HG03025 (cell line): Measurements from ENCODE around the gene IL36A.

ENCODE experiments used
- ATAC-seq: cut with Tn5 transposase; IDR thresholded peaks from one replicate; pipeline ENCODE4 v1.9.1; 2021; ENCODE audit warnings: mild to moderate bottlenecking, moderate library complexity; ENCODE audit not compliant: unreplicated experiment, low FRiP score

The IL36A gene, protein sequence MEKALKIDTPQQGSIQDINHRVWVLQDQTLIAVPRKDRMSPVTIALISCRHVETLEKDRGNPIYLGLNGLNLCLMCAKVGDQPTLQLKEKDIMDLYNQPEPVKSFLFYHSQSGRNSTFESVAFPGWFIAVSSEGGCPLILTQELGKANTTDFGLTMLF

DNA sequence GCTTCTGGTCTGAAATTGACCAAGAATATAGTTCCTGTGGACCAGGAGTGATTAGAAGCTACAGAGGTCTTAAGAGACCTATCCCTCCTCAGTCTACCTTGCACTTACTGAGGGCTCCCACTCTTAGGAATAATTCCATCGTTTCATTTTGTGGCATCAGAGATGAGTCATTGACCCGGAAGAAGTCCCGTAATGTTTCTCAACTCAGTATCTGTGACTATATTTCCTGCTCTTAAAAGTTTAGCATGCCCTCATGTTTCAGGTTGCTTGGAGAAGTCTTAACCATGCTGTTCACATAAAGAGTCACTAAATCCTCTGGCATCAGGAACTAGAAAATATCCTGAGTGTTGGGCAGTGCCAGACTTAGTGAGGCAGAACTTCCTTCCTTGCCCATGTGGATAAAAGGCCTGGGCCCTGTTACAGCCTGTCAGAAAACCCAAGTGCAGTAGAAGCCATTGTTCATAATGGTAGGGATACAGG is at the start of gene IL36A:
TSS of gene IL36A (plus strand) at position 430 of the 480 bp plus-strand sequence. CDS start 413 bp downstream, outside the sequence.
- ATAC-seq: no peak

DNA sequence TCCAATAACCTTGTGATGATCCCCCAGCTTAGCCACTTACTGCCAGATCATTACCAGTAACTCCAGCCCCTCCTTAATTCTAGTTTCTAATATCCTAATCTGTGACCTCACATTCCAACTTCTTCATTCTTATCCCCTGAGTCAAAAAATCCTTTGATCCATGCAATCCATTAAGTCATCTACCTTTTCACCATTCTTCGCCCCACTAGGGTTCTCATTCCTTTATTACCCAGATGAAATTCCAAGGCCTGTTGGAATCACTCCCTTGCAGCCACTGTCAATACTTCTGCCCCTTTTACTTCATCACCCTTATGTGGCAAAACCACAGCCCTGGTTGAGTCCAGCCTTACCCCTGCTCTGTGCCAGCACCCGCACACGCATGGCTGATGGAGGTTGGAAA is 47.7 kb upstream of the IL36A start:
- ATAC-seq: no peak

DNA sequence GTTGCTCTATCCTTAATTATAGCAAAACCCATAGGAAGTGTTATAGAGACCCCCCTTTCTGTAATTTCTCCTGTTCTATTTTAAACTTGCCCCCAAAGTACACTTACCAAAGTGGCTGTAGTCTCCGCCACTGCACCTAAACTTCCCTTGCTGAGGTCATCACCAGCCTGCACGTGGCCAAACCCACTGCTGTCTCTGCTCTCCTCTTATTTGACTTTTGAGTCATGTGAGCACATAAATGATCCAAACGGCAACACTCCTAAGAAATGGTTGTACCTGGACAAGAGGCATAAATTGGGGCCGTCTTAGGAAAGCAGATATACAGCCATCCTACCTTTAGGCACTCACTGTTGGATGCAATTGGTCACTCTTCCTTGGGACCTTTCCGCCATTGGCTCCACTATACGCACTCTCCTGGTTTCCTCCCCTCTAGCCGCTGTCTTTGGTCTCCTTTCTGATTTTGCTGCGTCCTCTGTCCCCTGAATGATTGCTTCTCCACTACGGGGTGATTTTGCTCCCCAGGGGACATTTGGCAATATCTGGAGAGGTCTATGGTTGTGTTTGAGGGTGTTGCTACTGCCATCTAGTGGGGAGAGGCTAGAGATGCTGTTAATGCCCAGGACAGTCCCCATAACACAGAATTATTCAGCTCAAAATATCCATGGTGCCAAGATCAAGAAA is 46.7 kb upstream of the IL36A start:
- ATAC-seq: no peak

DNA sequence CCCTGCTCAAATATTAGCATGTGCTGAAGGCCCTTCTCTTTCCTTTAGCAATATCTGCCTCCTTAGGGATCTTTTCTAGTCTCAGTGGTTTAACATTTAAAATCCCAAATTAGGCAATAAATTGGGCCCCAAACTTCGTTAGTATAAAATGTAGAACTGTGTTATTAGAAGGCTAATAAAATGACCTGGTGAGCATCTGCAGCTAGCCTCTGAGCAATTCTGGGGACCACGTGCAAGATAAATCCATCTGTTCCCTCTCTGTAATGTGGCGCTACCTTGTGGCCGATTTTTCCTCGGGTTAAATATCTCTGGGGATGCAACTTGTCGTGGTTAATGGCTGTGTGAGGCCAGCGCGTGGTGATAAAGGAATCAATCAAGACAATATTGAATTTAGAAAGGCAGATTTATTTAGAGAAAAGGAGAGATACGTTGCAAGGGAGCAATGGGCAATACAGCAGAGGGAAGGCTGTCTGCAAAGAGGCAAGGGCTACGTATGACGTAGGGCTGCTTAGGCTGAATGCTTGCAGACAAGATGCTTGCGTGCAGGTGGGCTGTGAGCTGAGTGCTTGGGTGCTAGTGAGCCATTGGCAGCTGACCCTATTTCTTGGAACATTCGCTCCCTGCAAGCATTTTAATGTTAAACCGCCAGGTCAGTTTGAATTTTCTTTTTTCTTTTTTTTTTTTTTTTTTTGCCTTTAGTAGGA is 46.0 kb upstream of the IL36A start:
- no peak for ATAC-seq

DNA sequence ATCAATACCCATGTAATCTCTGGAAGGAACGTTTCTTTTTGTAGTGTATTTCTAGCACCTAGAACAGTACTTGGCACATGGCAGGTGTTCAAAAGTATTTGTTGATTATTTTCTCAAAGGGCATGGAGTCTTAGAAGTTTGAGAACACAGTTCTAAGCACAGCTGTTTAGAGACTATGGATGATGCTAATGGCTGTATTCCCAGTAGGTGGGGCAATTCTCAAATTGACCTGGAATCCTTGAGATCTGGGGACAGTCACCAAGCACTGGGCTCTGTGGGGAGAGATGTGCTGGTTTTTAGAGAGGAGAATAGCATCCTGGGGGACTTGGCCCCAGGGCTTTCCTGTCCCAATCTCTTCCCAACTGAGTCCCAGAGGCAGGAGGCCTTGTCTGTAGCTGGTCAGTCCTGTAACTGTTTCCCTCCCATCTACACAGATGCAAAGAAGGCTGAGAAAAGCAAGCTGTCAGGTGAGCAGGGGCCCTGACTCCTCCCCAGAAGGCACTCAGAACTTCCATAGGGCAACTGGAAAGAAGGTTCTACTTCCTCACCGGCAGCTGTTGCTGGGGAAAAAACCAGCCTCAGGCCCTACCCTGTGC is 44.9 kb upstream of the IL36A start:
- no peak for ATAC-seq

DNA sequence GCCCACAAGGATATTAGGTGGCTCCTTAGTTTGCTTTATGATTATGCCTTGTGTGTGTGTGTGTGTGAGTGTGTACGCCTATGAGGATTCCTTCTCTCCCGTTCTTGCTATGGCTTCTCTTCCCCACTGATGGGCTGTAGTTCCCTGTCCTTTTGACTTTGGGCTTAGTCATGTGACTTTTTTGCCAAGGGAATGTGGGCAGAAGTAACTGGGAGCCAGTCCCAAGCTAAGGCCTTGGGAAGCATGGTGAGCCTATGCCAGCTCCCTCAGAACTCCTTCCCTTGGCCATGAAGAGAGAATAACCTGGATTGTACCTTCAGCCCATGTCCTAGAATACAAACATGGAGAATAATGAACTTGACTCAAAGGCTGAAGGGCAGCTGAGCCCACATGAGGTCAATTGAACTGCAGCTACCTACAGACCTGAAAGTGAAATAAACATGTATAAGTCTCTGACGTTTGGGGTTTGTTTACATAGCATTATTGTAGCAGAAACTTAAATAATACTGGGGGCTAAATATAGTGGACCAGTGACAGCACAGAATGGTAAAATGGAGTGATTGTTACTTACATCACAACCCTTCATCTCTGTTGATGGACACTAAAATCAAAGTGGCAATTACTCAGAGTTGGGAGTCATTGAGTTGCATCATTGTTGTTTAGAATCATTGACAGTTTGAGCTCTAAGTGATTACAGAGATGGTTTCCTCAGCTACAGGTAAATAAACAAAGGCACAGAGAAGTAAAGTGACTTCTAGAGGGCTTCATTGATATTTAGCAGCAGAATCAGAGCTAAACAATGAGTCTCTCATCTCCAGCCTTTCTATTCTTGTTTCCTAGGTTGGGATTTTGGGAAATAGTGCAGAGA is 42.7 kb upstream of the IL36A start:
- no peak for ATAC-seq

DNA sequence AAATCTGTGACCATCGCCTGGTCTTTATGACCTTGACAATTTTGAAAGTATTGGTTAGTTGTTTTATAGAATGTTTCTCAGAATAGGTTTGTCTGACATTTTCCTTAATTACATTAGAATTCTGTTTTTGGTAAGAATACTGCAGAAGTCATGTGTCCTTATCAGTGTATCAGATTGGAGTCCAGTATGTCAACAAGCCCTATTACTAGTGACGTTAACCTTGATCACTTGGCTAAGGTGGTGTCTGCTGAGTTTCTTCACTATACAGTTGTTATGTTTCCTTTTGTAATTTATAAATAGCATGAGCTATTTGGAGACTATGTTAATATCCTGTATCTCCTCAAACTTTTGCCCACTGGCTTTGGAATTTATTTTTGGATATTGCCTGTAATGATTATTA is 38.2 kb upstream of the IL36A start:
- ATAC-seq: no peak

DNA sequence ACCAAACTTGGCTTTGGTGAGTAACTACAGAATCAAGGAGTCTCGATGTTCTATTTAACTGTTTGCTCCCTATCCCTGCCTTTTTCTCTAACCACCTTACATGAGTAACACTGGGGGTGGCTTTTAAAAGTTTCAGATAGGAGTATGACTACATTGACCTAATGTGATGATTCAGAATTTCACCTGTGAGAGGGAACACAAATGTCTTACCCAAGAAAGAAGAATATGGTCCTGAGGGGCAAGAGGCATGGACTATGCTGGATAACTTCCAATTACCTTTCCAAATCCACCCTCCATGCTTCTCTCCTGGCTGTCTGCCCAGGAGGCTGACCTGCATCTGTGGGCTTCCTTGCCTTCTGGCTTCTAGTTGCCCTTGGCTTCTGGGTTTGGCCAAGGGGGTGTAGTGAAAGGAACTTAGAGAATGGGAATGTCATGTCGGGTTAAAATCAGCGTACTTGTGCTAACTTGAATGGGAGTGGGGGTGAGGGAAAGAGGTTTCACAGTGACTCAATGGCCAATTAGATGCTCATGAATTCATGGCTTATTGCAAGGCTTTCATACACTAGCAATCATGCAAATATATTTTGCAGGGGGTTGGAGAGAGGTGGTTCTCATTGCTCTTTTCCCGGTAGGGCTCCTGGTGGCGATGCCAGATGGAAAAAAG is 32.7 kb upstream of the IL36A start:
- no peak for ATAC-seq

DNA sequence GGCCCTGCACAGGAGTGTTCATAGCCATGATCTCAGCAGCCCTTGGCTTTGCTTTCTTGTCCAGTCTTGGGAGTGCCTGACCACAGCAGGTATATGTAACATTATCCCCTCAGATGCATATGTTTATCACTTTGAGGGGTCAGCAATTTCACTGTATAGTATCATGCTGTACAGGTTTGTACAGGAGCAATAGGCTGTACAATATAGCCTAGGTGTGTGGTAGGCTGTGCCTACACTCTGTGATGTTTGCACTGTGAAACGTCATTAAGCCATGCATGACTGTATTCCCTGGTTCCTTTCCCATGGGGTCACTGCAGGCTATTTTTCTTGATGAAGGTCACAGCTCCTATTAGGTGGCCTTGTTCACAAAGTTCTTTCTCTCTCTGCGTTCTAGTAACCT is 32.1 kb upstream of the IL36A start:
- no peak for ATAC-seq

DNA sequence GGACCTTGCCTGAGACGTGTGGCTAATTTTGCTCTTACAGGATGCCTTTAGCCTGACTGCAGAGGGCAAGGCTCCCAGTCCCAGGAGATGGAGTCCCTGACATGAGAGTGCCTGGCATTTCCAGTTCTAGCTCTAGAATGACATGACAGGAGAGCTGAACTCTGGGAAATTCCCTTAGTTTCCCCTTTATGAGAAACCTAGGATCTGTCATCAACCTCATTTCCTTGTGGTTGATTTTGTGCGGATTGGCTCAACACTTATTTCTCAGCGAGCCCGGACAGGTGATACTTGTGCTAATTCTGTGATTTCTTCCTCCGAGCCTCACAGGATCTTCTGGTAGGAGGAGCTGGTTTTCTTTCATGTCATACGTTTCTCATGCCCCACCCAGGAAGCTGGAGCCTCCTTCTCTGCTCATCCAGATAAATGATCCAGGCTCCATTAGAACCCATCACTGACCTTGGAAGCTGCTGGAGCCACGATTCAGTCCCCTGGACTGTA is 27.7 kb upstream of the IL36A start, which contains the start of gene IL36G:
TSS of gene IL36G (plus strand) at position 448 of the 498 bp plus-strand sequence. CDS start 633 bp downstream, outside the sequence.
- ATAC-seq: no peak

DNA sequence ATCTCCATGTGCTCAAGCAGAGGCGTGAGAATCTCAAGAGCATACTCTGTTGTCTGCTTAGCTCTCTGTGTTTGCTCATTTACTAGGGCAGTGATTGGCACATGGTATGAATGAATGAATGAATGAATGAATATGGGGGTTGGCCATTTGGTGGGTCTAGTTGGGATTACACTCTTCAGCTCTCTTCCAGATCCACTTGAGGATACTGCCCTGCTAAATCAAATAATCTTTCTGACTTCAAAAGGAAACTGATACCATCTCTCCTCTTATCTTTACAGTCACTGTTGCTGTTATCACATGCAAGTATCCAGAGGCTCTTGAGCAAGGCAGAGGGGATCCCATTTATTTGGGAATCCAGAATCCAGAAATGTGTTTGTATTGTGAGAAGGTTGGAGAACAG is 25.5 kb upstream of the IL36A start:
- ATAC-seq: no peak

DNA sequence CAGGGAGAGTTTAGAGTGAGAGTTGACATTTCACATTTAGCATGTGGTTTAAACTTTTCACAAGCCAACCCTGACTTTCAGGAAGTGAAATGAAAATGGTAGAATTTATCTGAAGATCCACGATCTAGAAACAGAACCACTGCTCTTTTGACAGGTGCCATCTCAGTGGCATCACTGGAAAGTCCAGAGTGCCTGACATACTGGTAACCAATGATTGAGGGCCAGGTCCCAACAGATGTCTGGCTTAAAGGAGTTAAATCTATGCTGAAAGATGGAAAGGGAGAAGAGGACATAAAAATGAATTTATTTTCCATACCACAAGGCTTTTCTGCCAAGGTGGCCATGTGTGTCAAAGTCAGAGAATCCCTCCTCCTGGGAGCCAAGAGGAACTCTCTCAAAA is 24.7 kb upstream of the IL36A start:
- ATAC-seq: no peak

DNA sequence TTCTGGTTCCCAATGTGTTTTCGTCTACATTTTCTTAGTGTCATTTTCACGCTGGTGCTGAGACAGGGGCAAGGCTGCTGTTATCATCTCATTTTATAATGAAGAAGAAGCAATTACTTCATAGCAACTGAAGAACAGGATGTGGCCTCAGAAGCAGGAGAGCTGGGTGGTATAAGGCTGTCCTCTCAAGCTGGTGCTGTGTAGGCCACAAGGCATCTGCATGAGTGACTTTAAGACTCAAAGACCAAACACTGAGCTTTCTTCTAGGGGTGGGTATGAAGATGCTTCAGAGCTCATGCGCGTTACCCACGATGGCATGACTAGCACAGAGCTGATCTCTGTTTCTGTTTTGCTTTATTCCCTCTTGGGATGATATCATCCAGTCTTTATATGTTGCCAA is 20.2 kb upstream of the IL36A start:
- no peak for ATAC-seq

DNA sequence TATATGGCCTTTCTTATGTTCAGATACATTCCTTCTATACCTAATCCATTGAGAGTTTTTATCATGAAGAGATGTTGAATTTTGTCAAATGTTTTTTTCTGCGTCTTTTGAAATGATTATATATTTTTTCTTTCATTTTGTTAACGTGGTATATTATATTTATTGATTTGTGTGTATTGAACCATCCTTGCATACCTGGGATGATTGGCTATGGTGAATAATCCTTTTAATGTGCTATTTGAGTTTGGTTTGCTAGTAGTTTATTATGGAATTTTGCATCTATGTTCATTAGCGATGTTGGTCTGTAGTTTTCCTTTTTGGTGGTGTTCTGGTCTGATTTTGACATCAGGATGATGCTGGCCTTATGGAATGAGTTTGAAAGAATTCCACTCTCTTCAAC is 15.6 kb upstream of the IL36A start:
- no peak for ATAC-seq

DNA sequence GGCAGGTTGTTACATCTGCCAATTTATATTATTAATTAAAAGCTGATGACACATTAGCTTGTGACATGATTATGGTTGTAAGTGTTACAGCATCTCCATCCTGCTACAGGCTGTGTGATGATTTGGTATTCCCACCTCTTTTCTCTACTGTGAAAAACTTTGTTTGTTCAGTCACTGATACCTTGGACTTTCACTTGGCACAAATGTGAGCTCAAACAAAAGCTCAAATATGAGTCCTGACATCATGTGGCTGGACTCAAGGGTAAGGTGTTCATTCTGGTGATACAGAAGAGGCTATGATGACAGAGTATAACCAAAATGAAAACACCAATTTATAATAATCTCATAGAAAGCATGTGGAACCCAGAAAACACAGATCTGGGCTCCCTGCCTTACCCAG is 11.4 kb upstream of the IL36A start:
- no peak for ATAC-seq

DNA sequence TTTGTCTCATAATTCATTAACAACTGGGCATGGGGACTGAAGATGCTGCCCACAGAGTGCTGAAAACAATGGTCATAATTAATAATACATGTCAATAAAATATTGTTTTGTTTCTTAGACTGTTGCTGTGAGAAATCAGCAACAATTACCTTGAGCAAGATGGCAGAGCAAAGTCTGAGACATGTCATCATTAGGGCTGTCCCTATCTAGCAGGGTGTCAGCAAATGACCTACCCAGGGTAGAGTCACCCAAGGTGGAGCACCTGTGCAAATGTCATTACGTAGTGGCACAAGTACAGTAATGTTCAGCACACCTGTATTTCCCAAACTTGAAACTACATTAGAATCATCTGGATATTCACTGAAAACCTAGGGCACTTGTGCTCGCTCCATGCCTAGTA is 10.6 kb upstream of the IL36A start:
- no peak for ATAC-seq

DNA sequence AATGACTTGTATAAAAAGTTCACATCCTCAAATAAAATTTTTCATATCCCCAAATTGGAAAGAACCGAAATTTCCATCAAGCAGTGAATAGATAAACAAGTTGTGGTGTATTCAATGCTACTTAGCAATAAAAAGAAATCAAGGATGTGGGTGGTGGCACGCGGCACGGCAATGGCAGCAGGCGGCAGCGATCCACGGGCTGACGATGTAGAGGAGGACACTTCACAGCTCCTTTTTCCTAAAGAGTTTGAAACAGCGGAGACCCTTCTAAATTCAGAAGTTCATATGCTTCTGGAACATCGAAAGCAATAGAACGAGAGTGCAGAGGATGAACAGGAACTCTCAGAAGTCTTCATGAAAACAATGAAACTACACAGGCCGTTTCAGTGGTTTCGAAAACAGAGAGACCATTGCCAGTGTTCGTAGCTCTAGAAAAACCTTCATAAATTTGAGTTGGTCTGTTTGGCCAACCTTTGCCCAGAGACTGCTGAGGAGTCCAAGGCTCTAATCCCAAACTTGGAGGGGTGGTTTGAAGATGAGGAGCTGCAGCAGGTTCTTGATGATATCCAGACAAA is 9.8 kb upstream of the IL36A start:
- no peak for ATAC-seq

DNA sequence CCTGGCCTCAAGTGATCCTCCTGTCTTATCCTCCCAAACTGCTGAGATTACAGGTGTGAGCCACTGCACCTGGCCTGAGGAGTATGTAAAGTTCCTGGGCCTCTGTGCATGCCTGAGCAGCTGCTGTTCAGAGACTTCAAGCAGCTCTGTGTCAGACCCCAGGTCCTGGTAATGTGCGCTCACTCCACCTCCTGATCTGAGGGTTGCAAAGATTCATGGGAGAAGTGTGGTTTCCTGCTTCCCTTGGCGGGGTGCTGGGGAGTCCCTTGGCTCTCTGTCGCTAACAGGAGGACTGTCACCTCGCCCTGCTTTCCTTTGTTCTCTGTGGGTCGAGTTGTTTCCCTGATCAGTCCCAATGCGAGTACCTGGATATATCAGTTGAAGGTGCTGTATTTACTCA is 8.6 kb upstream of the IL36A start:
- no peak for ATAC-seq

DNA sequence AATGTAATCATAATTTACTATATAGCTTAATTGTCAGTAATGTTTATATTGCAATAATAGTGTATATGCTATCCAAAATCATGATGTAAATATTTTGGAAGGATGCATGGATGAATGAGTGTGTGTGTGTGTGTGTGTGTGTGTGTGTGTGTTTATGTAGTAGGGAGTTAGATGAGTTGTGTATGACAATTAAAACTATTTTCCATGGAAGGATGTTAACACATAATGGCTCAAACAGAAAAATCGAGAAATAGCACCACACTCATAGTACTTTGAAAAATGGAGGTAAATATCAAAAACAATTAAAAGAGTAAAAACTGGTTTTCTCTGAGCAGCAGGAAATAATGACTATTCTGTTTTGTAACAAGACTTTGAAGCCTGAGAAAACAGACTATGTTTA is 8.1 kb upstream of the IL36A start:
- no peak for ATAC-seq
